Gastroesophageal sphincter (tissue), 4 donors: Measurements from ENCODE around the gene SPSB3. TPM values are rescaled to one million over a fixed set of nuclear protein-coding genes. Genes with fewer than 3 reads are reported as not detected.

ENCODE experiments used
- ATAC-seq: fragments of 150-250 bp; one replicate; pipeline ENCODE4 v1.9.1; 2016; ENCODE audit warnings: mild to moderate bottlenecking, moderate library complexity
- H3K27ac ChIP-seq, 4 donors: fragments of 200-600 bp; sonication (generic) in 3 of 4; 1 replicate in 3 of 4; 2 replicates in 1 of 4; pipeline ENCODE4 v1.5.1; 2016 to 2019
- H3K27me3 ChIP-seq: fragments of 200-600 bp; sonication (generic); one replicate; pipeline ENCODE4 v1.5.1; 2019
- H3K36me3 ChIP-seq, 2 donors: fragments of 200-600 bp; sonication (generic); one replicate each; pipeline ENCODE4 v1.5.1; 2019; ENCODE audit warnings: control low read depth in 1 of 2
- H3K4me1 ChIP-seq, 3 donors: fragments of 200-600 bp; sonication (generic); 1 replicate in 2 of 3; 2 replicates in 1 of 3; pipeline ENCODE4 v1.5.1; 2016 to 2019; ENCODE audit warnings: control low read depth in 2 of 3
- H3K4me3 ChIP-seq, 2 donors: fragments of 200-600 bp; sonication (generic); one replicate each; pipeline ENCODE4 v1.5.1; 2019; ENCODE audit warnings: mild to moderate bottlenecking in 1 of 2, moderate library complexity in 1 of 2
- H3K9me3 ChIP-seq, 3 donors: fragments of 200-600 bp; sonication (generic); one replicate each; pipeline ENCODE4 v1.5.1; 2017 to 2019; ENCODE audit warnings: control low read depth in 2 of 3
- EP300 ChIP-seq: sonication (generic); formaldehyde crosslinking; IDR thresholded peaks from one replicate; pipeline ENCODE4 v1.6.1; 2017; ENCODE audit warnings: antibody characterized with exemption, mild to moderate bottlenecking
- POLR2A ChIP-seq, 2 donors: fragments of 450-650 bp; IDR thresholded peaks; one replicate each; pipeline ENCODE4 v1.6.1; 2017; ENCODE audit warnings: antibody characterized with exemption in 2 of 2, mild to moderate bottlenecking in 2 of 2, moderate library complexity in 1 of 2
- POLR2AphosphoS5 ChIP-seq: sonication (generic); formaldehyde crosslinking; IDR thresholded peaks from one replicate; pipeline ENCODE4 v1.6.1; 2017; ENCODE audit warnings: antibody characterized with exemption
- WGBS, 2 donors: methylation state at CpG; one replicate each; pipeline ENCODE4 v1.1.5; 2018; ENCODE audit warnings: low coverage in 1 of 2; 5-methylcytosine and 5-hydroxymethylcytosine counted together
- total RNA-seq, 4 donors: library from RNA; depleted of rRNA; stranded (reverse); fragments of >200 nt; gene quantifications; one replicate each; pipeline ENCODE4 v1.1.0, GENCODE V29; 2016
- TF ChIP-seq, protein P1 (sequence below), 4 experiments: fragments of 200-600 bp in 2 of 4; fragments of 450-650 bp in 2 of 4; sonication (generic) in 1 of 4; IDR thresholded peaks; one replicate each; pipeline ENCODE4 v1.5.1; 2017 to 2019; ENCODE audit warnings: antibody characterized with exemption in 4 of 4, mild to moderate bottlenecking in 2 of 4, moderate library complexity in 2 of 4

The SPSB3 gene
- total RNA-seq, 4 donors from 2014 or later: 52.4 to 81.1 (median 75.4) TPM

DNA sequence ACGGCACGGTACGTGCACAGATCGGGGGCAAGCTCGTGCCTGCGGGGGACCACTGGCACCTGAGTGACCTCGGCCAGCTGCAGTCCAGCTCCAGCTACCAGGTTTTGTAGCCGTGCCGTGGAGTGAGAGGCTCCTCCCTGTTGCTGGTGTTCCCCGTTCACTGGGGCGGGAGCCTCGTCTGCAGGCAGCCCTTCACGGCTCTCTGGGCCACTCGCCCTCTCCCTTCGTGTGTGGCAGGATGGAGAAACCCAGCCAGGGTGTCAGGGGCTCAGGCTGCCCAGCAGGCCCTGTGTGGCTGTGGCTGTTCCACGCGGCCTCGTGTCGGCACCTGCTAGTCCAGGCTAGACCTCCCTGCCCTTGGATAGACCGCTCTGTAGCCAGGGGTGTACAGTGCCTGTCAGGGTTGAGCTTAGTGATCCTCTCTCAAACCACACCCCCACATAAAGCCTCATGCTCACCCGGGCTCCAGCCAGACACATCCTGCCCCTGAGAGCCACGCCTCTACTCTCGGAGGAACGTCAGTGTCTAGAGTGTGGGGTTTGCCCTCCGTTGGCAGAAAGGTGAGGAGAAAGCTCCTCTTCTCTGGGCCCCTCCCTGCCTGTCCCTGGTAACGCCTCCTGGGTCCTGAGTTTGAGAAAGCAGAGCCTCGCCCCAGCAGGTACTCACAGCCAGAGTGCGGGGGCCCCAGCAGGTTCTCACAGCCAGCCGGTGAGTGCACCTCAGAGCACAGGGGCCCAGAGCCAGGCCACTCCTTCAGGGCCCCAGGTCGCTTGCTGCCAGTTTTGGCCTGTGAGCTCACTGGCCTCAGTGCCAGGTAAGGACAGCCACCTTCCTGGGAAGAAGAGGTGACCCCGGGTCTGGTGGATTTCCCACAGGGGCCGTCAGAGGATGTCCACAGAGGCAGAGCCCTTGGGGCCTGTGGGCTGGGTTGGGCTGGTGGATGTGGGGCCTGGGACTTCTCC, 38.7 kb downstream of the SPSB3 start:
- Histone ChIP-seq H3K9me3 (no peaks in the 10 kb centered on the region), H3K4me1 (no peaks in the 10 kb centered on the region), H3K27ac (no peak overlapping the region), H3K4me3 (no peak overlapping the region), H3K27me3 (no peaks in the 10 kb centered on the region), H3K36me3 (peaks cover 0 to 84% of the 10 kb centered on the region in 2 donors)
- TF ChIP-seq POLR2AphosphoS5 (no peak), EP300 (no peak), POLR2A (IDR thresholded peaks at IDR 0.05) (no peak)
- TF ChIP-seq, protein P1, sequence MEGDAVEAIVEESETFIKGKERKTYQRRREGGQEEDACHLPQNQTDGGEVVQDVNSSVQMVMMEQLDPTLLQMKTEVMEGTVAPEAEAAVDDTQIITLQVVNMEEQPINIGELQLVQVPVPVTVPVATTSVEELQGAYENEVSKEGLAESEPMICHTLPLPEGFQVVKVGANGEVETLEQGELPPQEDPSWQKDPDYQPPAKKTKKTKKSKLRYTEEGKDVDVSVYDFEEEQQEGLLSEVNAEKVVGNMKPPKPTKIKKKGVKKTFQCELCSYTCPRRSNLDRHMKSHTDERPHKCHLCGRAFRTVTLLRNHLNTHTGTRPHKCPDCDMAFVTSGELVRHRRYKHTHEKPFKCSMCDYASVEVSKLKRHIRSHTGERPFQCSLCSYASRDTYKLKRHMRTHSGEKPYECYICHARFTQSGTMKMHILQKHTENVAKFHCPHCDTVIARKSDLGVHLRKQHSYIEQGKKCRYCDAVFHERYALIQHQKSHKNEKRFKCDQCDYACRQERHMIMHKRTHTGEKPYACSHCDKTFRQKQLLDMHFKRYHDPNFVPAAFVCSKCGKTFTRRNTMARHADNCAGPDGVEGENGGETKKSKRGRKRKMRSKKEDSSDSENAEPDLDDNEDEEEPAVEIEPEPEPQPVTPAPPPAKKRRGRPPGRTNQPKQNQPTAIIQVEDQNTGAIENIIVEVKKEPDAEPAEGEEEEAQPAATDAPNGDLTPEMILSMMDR (IDR thresholded peaks at IDR 0.05): no peak
- 93% methylated on average over 5 of the region's 32 CpGs; no CpG with 5 or more reads in 1 of the 2 donors for WGBS, 2 donors
- ATAC-seq: no peak

- Histone ChIP-seq H3K27me3 (no peaks in the 10 kb centered on the region), H3K4me1 (no peaks in the 10 kb centered on the region), H3K4me3 (no peak overlapping the region), H3K36me3 (peaks cover 0 to 64% of the 10 kb centered on the region in 2 donors), H3K27ac (no peak overlapping the region), H3K9me3 (no peaks in the 10 kb centered on the region)
- ATAC-seq: no peak
- TF ChIP-seq EP300: no peak
- no peak for TF ChIP-seq POLR2AphosphoS5
- no peak for TF ChIP-seq POLR2A (IDR thresholded peaks at IDR 0.05)
- WGBS, 2 donors: 100% methylated on average over 2 of the region's 19 CpGs; no CpG with 5 or more reads in 1 of the 2 donors
Observed at GRCh38 chr16:1741553-1742165, 40.7 kb downstream of the SPSB3 start.

DNA sequence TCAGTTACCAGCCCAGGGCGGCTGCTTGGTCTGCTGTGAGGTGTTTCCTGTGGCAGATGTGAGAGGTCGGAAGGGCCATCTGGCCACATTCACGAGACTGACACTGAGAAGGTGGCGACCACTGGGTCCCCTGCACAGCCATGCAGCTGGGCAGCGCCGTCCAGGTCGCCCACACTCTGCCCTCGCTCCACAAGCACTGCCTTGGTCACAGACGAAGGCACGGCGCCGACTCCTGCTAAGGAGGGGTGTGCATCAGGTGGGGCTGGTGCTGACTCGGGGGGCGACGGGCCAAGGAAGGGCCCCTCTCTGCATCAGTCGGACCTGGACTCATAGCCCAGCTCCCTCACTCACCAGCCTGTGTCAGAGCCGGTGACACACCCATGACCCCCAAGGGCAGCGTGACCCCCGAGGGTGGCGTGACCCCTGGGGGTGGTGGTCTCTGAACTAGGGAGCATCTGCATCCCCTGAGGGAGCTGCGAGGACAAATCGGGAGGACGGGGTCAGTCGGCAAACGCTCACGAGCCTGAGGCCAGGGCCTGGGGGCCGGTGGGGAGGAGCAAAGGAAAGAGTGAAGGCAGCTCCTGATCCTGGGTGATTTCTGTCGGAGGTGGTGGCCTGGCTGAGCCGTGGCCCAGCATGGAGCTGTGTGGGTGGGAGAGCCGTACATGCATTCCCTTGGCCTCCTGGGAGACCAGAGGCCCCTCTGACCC, 41.4 kb downstream of the SPSB3 start:
- ATAC-seq: no peak
- Histone ChIP-seq H3K4me1 (no peaks in the 10 kb centered on the region), H3K36me3 (peaks cover 0 to 56% of the 10 kb centered on the region in 2 donors), H3K27me3 (no peaks in the 10 kb centered on the region), H3K27ac (no peak overlapping the region), H3K9me3 (no peaks in the 10 kb centered on the region), H3K4me3 (no peak overlapping the region)
- TF ChIP-seq, protein P1 (IDR thresholded peaks at IDR 0.05): no peak
- TF ChIP-seq POLR2A (IDR thresholded peaks at IDR 0.05) (no peak), EP300 (no peak), POLR2AphosphoS5 (no peak)
- WGBS, 2 donors: 91 to 93% methylated on average over 7 to 10 of the region's 30 CpGs

- TF ChIP-seq, protein P1 (IDR thresholded peaks at IDR 0.05): no peak
- TF ChIP-seq EP300 (no peak), POLR2A (IDR thresholded peaks at IDR 0.05) (no peak), POLR2AphosphoS5 (no peak)
- no peaks in the 10 kb centered on the region for H3K27me3 ChIP-seq
- peaks cover 0 to 50% of the 10 kb centered on the region in 2 donors for H3K36me3 ChIP-seq
- no peak for ATAC-seq
- H3K27ac ChIP-seq: no peak overlapping the region
- WGBS, 2 donors: 92 to 95% methylated on average over 19 to 21 of the region's 33 CpGs
- no peaks in the 10 kb centered on the region for H3K9me3 ChIP-seq
- H3K4me1 ChIP-seq: no peaks in the 10 kb centered on the region
- H3K4me3 ChIP-seq: no peak overlapping the region
Observed at GRCh38 chr16:1740234-1740633, 42.1 kb downstream of the SPSB3 start.

DNA sequence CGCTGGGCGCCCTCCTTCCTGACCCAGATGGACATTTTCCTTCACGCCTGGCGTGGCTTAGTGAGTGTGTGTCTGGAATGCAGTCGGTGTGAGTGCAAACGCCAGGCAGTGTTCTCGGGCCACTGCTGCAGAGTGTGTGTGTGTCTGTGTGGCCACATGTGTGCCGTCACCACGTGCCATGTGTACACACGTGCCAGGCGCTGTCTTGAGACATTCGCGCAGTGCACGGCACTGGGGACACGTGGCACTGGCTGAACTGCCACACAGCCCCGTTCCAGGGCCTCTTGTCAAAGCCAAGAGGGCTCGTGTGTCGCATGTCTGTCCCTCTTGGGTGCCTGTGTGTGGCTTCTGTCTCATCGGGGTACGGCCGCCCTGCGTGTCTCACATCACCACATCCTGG, 47.6 kb downstream of the SPSB3 start:
- Histone ChIP-seq H3K27me3 (no peaks in the 10 kb centered on the region), H3K4me3 (no peak overlapping the region), H3K4me1 (no peaks in the 10 kb centered on the region), H3K27ac (no peak overlapping the region), H3K36me3 (peaks cover 0 to 54% of the 10 kb centered on the region in 2 donors), H3K9me3 (no peaks in the 10 kb centered on the region)
- 91 to 100% methylated on average over 1 to 18 of the region's 22 CpGs for WGBS, 2 donors
- no peak for ATAC-seq
- TF ChIP-seq POLR2AphosphoS5 (no peak), EP300 (no peak), POLR2A (IDR thresholded peaks at IDR 0.05) (no peak)
- TF ChIP-seq, protein P1 (IDR thresholded peaks at IDR 0.05): no peak
